A549 (cell line): Measurements from ENCODE around the gene C20orf141.

Source experiments
- CEBPB ChIP-seq, 2 experiments: fragments of >200 bp in 1 of 2; sonication (Bioruptor Twin) in 1 of 2; formaldehyde crosslinking in 1 of 2; IDR thresholded peaks; 2 replicates each; pipeline ENCODE4 v1.6.1; 2012 to 2016
- JUNB ChIP-seq: fragments of >200 bp; sonication (Bioruptor Twin); formaldehyde crosslinking; IDR thresholded peaks from 2 replicates; pipeline ENCODE4 v1.6.1; 2016
- NR3C1 ChIP-seq: fragments of >200 bp; sonication (Bioruptor Twin); formaldehyde crosslinking; IDR thresholded peaks from 3 replicates; pipeline ENCODE4 v1.6.1; 2017
- POLR2A ChIP-seq: IDR thresholded peaks from 2 replicates; pipeline ENCODE4 v1.6.1; 2012; ENCODE audit warnings: mild to moderate bottlenecking, low read length
- RNF2 ChIP-seq: fragments of 200-600 bp; sonication (generic); IDR thresholded peaks from 2 replicates; pipeline ENCODE4 v1.6.1; 2016; ENCODE audit warnings: low read depth, mild to moderate bottlenecking, antibody characterized with exemption, moderate library complexity, borderline replicate concordance
- SREBF2 ChIP-seq: fragments of 450-650 bp; IDR thresholded peaks from 2 replicates; pipeline ENCODE4 v1.6.1; 2014; ENCODE audit warnings: mild to moderate bottlenecking, moderate library complexity
- TF ChIP-seq, protein P1 (sequence below): fragments of 200-600 bp; sonication (generic); IDR thresholded peaks from 2 replicates; pipeline ENCODE4 v1.6.1; 2016; ENCODE audit warnings: antibody characterized with exemption, mild to moderate bottlenecking, moderate library complexity
- TF ChIP-seq, protein P2 (sequence below): fragments of >200 bp; sonication (Bioruptor Twin); formaldehyde crosslinking; IDR thresholded peaks from 3 replicates; pipeline ENCODE4 v1.5.1; 2016

DNA sequence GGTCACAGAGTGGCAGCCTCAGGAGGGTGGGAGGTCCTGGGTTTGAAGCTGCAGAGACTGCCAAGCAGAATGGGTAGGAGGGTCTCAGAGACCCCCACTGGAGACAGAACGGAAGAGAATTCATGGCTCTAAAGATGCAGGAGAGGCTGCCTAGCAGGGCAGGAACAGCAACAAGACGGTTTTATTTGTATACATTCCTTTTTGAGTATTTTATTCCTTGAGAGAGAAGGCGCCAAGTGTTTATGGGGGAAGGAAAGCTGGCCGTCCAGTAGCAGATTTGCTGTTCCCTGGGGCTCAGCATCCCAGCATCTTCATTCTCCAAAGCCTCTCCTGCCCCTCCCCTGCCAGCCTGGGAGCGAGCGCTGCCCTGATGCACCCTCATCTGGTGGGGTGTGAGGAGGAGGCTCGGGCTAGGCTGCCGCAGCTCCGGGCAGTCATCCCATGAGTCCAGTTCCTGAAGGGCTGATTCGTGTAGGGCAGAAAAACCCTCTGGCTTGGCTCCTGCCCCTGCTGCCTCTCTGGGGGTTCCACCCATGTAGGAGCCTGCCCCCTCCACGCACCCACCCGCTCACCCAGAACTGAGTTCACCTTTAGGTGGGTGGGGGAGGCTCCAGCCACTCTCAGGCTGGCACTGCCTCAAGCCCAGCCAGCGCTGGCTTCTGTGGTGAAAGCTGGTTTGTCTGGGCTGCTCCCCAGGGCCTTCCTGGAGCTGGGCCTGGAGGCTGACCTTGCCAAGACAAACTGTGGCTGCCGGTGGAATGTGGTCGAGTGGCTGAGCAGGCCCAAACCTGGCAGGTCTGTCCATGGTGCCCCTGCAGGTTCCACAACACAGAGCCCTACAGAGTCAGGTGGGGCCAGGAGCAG, 46.8 kb upstream of the C20orf141 start:
- TF ChIP-seq, protein P1, sequence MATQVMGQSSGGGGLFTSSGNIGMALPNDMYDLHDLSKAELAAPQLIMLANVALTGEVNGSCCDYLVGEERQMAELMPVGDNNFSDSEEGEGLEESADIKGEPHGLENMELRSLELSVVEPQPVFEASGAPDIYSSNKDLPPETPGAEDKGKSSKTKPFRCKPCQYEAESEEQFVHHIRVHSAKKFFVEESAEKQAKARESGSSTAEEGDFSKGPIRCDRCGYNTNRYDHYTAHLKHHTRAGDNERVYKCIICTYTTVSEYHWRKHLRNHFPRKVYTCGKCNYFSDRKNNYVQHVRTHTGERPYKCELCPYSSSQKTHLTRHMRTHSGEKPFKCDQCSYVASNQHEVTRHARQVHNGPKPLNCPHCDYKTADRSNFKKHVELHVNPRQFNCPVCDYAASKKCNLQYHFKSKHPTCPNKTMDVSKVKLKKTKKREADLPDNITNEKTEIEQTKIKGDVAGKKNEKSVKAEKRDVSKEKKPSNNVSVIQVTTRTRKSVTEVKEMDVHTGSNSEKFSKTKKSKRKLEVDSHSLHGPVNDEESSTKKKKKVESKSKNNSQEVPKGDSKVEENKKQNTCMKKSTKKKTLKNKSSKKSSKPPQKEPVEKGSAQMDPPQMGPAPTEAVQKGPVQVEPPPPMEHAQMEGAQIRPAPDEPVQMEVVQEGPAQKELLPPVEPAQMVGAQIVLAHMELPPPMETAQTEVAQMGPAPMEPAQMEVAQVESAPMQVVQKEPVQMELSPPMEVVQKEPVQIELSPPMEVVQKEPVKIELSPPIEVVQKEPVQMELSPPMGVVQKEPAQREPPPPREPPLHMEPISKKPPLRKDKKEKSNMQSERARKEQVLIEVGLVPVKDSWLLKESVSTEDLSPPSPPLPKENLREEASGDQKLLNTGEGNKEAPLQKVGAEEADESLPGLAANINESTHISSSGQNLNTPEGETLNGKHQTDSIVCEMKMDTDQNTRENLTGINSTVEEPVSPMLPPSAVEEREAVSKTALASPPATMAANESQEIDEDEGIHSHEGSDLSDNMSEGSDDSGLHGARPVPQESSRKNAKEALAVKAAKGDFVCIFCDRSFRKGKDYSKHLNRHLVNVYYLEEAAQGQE, result no peak
- TF ChIP-seq SREBF2 (no peak), RNF2 (no peak), POLR2A (no peak), NR3C1 (no peak), JUNB (no peak), CEBPB (IDR thresholded peaks at IDR 0.05) (no peak)
- TF ChIP-seq, protein P2, sequence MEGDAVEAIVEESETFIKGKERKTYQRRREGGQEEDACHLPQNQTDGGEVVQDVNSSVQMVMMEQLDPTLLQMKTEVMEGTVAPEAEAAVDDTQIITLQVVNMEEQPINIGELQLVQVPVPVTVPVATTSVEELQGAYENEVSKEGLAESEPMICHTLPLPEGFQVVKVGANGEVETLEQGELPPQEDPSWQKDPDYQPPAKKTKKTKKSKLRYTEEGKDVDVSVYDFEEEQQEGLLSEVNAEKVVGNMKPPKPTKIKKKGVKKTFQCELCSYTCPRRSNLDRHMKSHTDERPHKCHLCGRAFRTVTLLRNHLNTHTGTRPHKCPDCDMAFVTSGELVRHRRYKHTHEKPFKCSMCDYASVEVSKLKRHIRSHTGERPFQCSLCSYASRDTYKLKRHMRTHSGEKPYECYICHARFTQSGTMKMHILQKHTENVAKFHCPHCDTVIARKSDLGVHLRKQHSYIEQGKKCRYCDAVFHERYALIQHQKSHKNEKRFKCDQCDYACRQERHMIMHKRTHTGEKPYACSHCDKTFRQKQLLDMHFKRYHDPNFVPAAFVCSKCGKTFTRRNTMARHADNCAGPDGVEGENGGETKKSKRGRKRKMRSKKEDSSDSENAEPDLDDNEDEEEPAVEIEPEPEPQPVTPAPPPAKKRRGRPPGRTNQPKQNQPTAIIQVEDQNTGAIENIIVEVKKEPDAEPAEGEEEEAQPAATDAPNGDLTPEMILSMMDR, result no peak
